ENCODE measurements around the gene SH3BP4. TPM values are rescaled to one million over a fixed set of nuclear protein-coding genes. Genes with fewer than 3 reads are reported as not detected.

The SH3BP4 gene
- total and polyA plus RNA-seq, 2 of the 13 experiments (the other 11 are each of a cell fraction or from before 2014, with no cell fraction given): 34.6 to 99.1 TPM

DNA sequence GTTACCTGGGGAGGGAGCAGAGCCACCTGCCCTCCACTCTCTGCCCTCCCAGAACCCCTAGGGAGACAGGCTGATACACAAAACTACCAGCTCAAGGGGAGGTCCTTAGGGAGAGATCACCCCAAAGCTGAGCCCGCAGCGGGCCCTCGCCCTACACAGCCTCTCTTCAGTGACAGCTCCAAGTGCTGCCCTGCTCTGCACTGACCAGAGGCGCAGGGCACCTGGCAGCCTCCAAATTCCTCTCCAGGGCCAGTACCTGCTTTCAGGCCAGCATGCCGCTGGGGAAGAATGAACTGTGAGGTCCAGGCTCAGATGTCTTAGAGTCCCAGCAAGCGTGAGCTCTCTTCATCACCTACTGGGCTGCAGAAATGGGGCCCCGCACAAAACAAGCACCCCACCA, 11.3 kb upstream of the SH3BP4 start:
- no peak for DNase-seq (ENCODE audit: low spot score)

More for the DNA sequence above, 11.3 kb upstream of the SH3BP4 start:
- TF ChIP-seq ZNF124 (CRISPR knock-in tag; IDR thresholded peaks at IDR 0.05): no peak
- TF ChIP-seq, protein P1, sequence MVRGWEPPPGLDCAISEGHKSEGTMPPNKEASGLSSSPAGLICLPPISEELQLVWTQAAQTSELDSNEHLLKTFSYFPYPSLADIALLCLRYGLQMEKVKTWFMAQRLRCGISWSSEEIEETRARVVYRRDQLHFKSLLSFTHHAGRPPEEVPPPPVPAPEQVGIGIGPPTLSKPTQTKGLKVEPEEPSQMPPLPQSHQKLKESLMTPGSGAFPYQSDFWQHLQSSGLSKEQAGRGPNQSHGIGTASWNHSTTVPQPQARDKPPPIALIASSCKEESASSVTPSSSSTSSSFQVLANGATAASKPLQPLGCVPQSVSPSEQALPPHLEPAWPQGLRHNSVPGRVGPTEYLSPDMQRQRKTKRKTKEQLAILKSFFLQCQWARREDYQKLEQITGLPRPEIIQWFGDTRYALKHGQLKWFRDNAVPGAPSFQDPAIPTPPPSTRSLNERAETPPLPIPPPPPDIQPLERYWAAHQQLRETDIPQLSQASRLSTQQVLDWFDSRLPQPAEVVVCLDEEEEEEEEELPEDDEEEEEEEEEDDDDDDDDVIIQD (CRISPR knock-in tag; IDR thresholded peaks at IDR 0.05; ENCODE audit: low read depth): no peak
- TF ChIP-seq, protein P2, sequence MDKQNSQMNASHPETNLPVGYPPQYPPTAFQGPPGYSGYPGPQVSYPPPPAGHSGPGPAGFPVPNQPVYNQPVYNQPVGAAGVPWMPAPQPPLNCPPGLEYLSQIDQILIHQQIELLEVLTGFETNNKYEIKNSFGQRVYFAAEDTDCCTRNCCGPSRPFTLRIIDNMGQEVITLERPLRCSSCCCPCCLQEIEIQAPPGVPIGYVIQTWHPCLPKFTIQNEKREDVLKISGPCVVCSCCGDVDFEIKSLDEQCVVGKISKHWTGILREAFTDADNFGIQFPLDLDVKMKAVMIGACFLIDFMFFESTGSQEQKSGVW (CRISPR knock-in tag; IDR thresholded peaks at IDR 0.05; ENCODE audit: borderline replicate concordance): no peak
- no peak for TF ChIP-seq HNF4G (IDR thresholded peaks at IDR 0.05; ENCODE audit: borderline replicate concordance, low read depth, low read length)
- no peak for TF ChIP-seq HNF4G (CRISPR knock-in tag; IDR thresholded peaks at IDR 0.05; ENCODE audit: borderline replicate concordance, low read depth)
- no peak for TF ChIP-seq MAFF (IDR thresholded peaks at IDR 0.05; ENCODE audit: low read depth, low read length)
- TF ChIP-seq CEBPG (CRISPR knock-in tag; IDR thresholded peaks at IDR 0.05): no peak
- TF ChIP-seq POLR2AphosphoS5 (IDR thresholded peaks at IDR 0.05; ENCODE audit: low read depth, low read length): no peak
- TF ChIP-seq HMG20A (CRISPR knock-in tag; IDR thresholded peaks at IDR 0.05; ENCODE audit: borderline replicate concordance): no peak
- TF ChIP-seq ZNF552 (CRISPR knock-in tag; IDR thresholded peaks at IDR 0.05; ENCODE audit: borderline replicate concordance): no peak
- TF ChIP-seq, protein P3, sequence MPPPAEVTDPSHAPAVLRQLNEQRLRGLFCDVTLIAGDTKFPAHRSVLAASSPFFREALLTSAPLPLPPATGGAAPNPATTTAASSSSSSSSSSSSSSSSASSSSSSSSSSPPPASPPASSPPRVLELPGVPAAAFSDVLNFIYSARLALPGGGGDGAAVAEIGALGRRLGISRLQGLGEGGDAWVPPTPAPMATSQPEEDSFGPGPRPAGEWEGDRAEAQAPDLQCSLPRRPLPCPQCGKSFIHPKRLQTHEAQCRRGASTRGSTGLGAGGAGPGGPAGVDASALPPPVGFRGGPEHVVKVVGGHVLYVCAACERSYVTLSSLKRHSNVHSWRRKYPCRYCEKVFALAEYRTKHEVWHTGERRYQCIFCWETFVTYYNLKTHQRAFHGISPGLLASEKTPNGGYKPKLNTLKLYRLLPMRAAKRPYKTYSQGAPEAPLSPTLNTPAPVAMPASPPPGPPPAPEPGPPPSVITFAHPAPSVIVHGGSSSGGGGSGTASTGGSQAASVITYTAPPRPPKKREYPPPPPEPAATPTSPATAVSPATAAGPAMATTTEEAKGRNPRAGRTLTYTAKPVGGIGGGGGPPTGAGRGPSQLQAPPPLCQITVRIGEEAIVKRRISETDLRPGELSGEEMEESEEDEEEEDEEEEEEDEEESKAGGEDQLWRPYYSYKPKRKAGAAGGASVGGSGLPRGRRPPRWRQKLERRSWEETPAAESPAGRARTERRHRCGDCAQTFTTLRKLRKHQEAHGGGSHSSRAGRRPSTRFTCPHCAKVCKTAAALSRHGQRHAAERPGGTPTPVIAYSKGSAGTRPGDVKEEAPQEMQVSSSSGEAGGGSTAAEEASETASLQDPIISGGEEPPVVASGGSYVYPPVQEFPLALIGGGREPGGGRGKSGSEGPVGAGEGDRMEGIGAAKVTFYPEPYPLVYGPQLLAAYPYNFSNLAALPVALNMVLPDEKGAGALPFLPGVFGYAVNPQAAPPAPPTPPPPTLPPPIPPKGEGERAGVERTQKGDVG (CRISPR knock-in tag; IDR thresholded peaks at IDR 0.05; ENCODE audit: borderline replicate concordance): no peak
- H3K27me3 ChIP-seq (ENCODE audit: control insufficient read depth in 1 of 2, insufficient read depth in 2 of 2, low read length in 2 of 2): peaks cover 6 to 51% of the 10 kb centered on the region in 2 experiments; a peak in 4 of 5 replicates
- FAIRE-seq (no peak), ATAC-seq (no peak; the same call in 1 of the 3 replicates)
- ChIA-PET CTCF (ENCODE audit: low intra/inter-chr PET ratio, low total read pairs) (no interaction called here), POLR2A (no interaction called here)
- no peak overlapping the region for H3K4me2 ChIP-seq (ENCODE audit: low read depth, low read length)
- no peaks in the 10 kb centered on the region for H4K20me1 ChIP-seq (ENCODE audit: insufficient read depth, low read length)
- no TSS peak for BruUV-seq (replicated peaks)
- H3K36me3 ChIP-seq (replicated peaks in 1 of 2; ENCODE audit: control insufficient read depth in 1 of 2, insufficient read depth in 2 of 2, low read length in 2 of 2): no peaks in the 10 kb centered on the region
- WGBS (ENCODE audit: low lambda C conversion rate): 76% methylated on average over 7 of the region's 7 CpGs
- intact Hi-C loops (cut with micrococcal nuclease; ENCODE audit: unreplicated experiment) (no loop called here), in situ Hi-C loops (cut with HindIII; ENCODE audit: extremely low pct_ligation_motif_present, low pct_unique_long_range_greater_than_20kb) (no loop called here)
- no peaks in the 10 kb centered on the region for H3K79me2 ChIP-seq (ENCODE audit: insufficient read depth, low read length)
- H3K9me3 ChIP-seq (ENCODE audit: low read length): peaks cover 4% of the 10 kb centered on the region; the same call in 1 of the 2 replicates
- peaks cover 3% of the 10 kb centered on the region for H3K4me1 ChIP-seq (ENCODE audit: insufficient read depth, low read length)
- no peak overlapping the region for H3K4me3 ChIP-seq (replicated peaks in 1 of 3; ENCODE audit: insufficient read depth in 1 of 3, low read depth in 2 of 3, low read length in 3 of 3)
- no peak overlapping the region for H2AFZ ChIP-seq (ENCODE audit: low read length)
- no peak overlapping the region for H3K27ac ChIP-seq (ENCODE audit: extremely low read length, insufficient read depth, low read length)
- no peak overlapping the region for H3K9ac ChIP-seq (ENCODE audit: insufficient read depth, low read depth, low read length)

Measured in HepG2 (cell line).